Activated naive CD8-positive, alpha-beta T cell treated with anti-CD3 and anti-CD28 coated beads, Interleukin-2, amount 50 U/mL, for 24 hours (primary cell): Measurements from ENCODE around the gene EPPIN.

ENCODE experiments used
- ATAC-seq: fragments of 150-1000 bp; cut with Tn5 transposase; one replicate; pipeline ENCODE4 v1.10.0; 2021
- DNase-seq: peaks from one replicate; pipeline ENCODE4 v3.0.0; 2021
- H3K27ac Mint-ChIP-seq: one replicate; pipeline ENCODE4 v1.8.0; 2021; ENCODE audit warnings: mild to moderate bottlenecking, mixed read lengths
- H3K27me3 Mint-ChIP-seq: one replicate; pipeline ENCODE4 v1.8.0; 2021; ENCODE audit warnings: mixed read lengths
- H3K36me3 Mint-ChIP-seq: one replicate; pipeline ENCODE4 v1.8.0; 2021; ENCODE audit warnings: low read depth, mixed read lengths
- H3K4me1 Mint-ChIP-seq: one replicate; pipeline ENCODE4 v1.8.0; 2021; ENCODE audit warnings: mixed read lengths
- H3K4me3 Mint-ChIP-seq: one replicate; pipeline ENCODE4 v1.8.0; 2021; ENCODE audit warnings: mild to moderate bottlenecking, moderate library complexity, mixed read lengths
- H3K9me3 Mint-ChIP-seq: one replicate; pipeline ENCODE4 v1.8.0; 2021; ENCODE audit warnings: mixed read lengths

Gene EPPIN

DNA sequence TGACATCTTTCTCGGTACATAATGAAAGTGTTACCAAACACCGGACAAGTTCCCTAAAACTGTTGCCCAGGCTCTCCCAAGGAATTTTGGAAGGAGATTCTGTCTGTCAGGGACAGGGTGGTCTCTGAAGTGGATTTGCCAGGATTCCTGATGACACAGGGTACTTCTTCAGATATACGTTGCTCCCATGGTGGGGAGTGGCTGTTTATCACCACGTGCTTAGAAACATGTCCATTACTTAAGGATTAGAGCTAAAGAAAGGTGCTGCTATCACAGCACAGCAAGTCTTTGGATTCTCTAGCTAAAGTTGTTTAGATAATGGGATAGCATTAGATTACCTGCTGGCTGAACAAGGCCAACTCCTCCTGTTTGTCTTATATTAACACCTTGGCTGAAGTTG is 38.1 kb downstream of the EPPIN start:
- Mint-ChIP-seq H3K4me3 (no peak overlapping the region), H3K27me3 (peaks cover 33% of the 10 kb centered on the region)

DNA sequence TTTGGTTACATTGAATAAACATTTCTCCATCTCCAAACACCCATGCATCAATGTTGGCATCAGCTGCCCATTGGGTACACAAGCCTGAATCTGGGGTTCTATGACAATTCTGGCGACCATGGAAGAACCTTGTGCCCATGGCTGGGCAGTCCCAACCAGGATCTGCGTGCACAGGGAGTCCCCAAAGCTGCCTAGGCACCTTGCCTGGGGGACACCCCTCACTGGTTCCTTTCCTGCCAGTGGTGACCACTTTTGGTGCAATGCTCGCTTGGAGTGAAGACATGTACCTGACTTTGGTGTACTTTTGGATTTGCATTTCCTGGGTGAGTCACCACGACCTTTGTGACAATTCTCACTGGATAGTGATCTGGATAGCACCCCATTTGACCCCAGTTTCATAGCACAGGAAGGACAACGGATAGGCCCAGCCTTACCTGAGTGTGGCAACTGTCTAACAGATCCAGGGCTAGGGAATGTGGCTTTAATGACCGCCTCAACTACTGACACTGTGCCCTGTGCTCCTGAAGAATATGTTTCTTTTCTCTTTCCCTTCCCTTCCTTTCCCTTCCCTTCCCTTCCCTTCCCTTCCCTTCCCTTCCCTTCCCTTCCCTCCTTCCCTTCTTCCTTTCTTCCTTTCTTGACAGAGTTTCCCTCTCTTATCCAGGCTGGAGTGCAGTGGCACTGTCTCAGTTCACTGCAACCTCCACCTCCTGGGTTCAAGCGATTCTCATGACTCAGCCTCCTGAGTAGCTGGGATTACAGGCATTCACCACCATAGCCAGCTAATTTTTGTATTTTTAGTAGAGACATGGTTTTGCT is 38.9 kb downstream of the EPPIN start:
- Mint-ChIP-seq H3K27me3 (peaks cover 37% of the 10 kb centered on the region), H3K36me3 (no peaks in the 10 kb centered on the region), H3K27ac (no peak overlapping the region), H3K4me3 (no peak overlapping the region), H3K4me1 (peaks cover 15% of the 10 kb centered on the region), H3K9me3 (no peaks in the 10 kb centered on the region)
- no peak for ATAC-seq
- DNase-seq = peak; percentile 3

More for the DNA sequence above, 38.1 kb downstream of the EPPIN start:
- Mint-ChIP-seq H3K27ac (no peak overlapping the region), H3K4me1 (peaks cover 15% of the 10 kb centered on the region), H3K36me3 (no peaks in the 10 kb centered on the region), H3K9me3 (no peaks in the 10 kb centered on the region)
- ATAC-seq (no peak), DNase-seq (no peak)

DNA sequence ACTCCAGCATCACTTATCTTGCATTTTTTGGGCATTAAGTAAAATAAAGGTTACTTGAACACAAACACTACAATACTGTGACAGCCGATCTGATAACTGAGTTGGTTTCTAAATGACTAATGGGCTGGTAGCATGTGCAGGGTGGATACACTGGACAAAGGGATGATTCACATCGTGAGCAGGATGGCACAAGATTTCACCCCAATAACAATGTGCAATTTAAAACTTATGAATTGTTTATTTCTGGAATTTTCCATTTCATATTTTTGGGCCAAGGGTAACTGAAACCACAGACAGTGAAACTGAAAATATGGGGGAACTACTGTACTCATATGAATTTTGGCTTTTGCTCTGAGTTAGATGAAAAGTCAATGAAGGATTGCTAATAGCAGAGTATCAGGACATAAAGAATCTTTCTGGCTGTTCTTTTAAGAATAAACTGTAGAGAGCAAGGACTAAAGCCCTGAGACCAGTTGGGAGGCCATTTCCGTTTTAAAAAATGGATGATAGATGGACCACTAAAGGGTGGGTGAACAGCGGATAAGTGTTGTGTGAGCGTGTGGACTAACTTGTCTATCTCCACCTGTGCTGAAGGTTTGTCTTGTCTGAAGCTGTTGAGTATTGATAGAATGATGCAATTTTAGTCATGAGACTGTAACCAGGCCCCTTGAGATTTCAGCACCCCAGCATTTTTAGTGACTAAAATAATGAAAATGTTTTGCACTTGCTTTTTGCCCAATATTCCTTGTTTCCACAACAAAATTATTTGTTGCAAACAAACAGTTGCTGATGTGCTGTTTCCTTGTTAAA is 40.0 kb downstream of the EPPIN start:
- peaks cover 15% of the 10 kb centered on the region for H3K4me1 Mint-ChIP-seq
- no peaks in the 10 kb centered on the region for H3K9me3 Mint-ChIP-seq
- H3K4me3 Mint-ChIP-seq = no peak overlapping the region
- DNase-seq (no peak), ATAC-seq (peak; percentile 52)
- no peaks in the 10 kb centered on the region for H3K36me3 Mint-ChIP-seq
- peaks cover 39% of the 10 kb centered on the region for H3K27me3 Mint-ChIP-seq
- H3K27ac Mint-ChIP-seq = no peak overlapping the region

DNA sequence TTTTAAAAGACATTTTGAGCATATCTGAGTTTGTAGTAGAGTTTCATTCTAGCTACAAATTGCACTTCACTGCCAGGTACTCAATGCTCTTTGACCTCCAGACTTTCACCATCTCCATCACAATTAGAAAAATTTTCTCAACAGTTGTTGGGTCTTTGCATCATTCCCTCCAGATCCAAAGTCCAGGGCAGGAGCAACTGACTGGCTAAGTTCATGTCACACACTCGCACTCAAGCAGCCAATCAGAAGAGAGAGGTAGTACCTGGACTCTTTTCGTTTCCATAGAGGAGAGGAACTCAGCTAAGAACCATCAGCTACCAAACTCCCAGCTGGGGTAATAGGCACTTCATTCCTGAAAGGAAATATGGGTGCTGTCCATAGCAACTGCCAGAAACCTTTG is 40.8 kb downstream of the EPPIN start:
- DNase-seq (no peak), ATAC-seq (no peak)
- H3K4me3 Mint-ChIP-seq = no peak overlapping the region
- H3K4me1 Mint-ChIP-seq = peaks cover 15% of the 10 kb centered on the region
- peaks cover 44% of the 10 kb centered on the region for H3K27me3 Mint-ChIP-seq
- H3K9me3 Mint-ChIP-seq = no peaks in the 10 kb centered on the region
- no peak overlapping the region for H3K27ac Mint-ChIP-seq
- no peaks in the 10 kb centered on the region for H3K36me3 Mint-ChIP-seq

DNA sequence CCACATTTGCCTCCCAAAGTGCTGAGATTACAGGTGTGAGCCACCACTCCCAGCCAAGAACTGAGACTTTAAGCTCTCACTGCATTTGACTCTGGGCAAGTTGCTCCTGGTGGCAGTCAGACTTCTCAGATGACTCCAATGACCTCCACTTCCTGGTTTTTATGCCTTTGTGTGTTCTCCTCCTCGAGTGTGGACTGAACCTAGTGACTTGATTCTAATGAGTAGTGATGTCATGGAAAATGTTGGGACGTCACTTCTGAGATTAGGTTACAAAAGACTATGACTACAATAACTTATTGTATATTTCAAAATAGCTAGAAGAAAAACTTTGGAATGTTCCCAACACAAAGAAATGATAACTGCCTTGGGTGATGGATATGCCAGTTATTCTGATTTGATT is 43.8 kb downstream of the EPPIN start:
- peaks cover 15% of the 10 kb centered on the region for H3K4me1 Mint-ChIP-seq
- no peak overlapping the region for H3K4me3 Mint-ChIP-seq
- H3K9me3 Mint-ChIP-seq = no peaks in the 10 kb centered on the region
- no peak for ATAC-seq
- H3K36me3 Mint-ChIP-seq = no peaks in the 10 kb centered on the region
- H3K27me3 Mint-ChIP-seq = peaks cover 50% of the 10 kb centered on the region
- no peak for DNase-seq
- H3K27ac Mint-ChIP-seq = no peak overlapping the region

DNA sequence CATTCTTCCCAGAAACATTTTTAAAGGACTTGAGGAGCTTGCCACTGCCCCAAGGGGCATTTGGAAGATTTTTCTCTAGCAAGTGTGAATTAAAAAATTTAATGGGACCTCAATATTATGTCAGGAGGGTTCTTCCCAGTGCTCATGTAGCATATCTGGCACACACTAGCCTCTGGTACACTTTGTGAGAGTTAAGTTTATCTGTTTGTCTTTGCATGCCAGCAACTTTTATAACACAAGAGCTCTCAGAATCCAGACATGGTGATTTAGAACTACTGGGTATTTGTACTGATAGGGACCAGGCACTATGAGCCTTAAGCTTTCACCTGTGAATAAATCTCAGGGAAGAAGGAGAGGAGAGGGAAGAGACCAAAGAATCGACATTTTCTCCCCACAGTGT is 44.6 kb downstream of the EPPIN start:
- Mint-ChIP-seq H3K4me3 (no peak overlapping the region), H3K4me1 (peaks cover 10% of the 10 kb centered on the region), H3K36me3 (no peaks in the 10 kb centered on the region), H3K9me3 (no peaks in the 10 kb centered on the region), H3K27me3 (peaks cover 49% of the 10 kb centered on the region), H3K27ac (no peak overlapping the region)
- DNase-seq (no peak), ATAC-seq (no peak)

DNA sequence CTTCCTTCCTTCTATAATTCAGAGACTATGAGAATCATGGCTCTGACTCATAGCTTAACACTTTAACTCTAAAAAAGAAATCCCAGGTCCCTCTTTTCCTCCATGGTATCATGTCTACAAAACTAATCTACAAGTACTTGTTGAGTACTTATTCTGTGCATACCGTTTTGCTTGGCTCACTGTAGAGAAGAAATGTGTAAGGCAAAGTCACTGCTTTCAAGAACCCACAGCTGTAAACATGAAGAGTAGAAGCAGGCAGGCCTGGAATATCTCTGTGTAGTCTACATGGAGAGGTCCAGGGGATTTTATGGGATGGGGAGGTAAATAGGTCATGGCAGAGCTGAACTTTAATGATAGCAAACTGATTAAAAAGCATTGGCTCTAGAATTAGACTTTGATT is 45.6 kb downstream of the EPPIN start:
- Mint-ChIP-seq H3K27ac (no peak overlapping the region), H3K27me3 (peaks cover 49% of the 10 kb centered on the region), H3K4me3 (no peak overlapping the region), H3K4me1 (peaks cover 2% of the 10 kb centered on the region), H3K36me3 (no peaks in the 10 kb centered on the region), H3K9me3 (no peaks in the 10 kb centered on the region)
- ATAC-seq = no peak
- DNase-seq = no peak

DNA sequence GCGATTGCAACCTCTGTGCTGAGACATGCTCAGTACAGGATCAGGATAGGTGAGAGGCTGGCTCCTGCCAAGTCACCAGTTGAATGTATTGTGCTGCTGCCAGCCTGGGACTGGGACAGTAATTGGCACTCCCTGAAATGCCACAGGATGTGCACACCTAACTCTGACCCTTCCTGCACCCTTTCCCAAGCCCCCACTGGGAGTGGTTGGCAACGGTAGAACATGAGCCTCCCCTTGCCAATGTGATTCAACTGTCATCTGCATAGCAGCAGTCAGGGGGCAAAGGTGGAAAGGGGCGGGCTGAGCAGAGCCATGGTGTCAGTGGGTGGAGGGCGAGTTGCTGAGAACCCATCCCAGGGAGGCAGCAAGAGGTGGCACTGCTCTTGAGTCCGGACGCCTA is 47.2 kb downstream of the EPPIN start:
- Mint-ChIP-seq H3K4me1 (no peaks in the 10 kb centered on the region), H3K9me3 (no peaks in the 10 kb centered on the region), H3K4me3 (no peak overlapping the region), H3K27ac (no peak overlapping the region), H3K27me3 (peaks cover 40% of the 10 kb centered on the region), H3K36me3 (no peaks in the 10 kb centered on the region)
- no peak for ATAC-seq
- no peak for DNase-seq

DNA sequence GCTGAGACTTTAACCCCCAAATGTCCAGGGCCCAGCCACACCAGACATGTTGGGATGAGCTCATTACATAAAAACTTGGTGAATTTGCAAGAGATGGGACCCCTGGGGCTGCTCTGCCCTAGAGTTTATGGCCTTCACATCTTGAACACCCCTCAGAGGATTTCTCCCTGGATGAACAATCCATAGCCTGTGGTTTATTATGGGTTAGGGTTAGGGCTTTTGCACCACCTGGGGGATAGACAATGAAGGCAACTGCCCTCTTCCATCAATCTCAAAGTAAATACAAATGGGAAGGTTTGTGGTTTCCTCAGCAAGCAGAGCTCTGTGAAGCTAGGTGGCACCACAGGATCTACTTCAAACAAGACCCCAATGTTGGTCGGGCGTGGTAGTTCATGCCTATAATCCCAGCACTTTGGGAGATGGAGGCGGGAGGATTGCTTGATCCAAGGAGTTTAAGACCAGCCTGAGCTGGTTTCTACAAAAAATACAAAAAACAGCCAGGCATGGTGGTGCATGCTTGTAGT is 49.2 kb downstream of the EPPIN start:
- ATAC-seq = no peak
- peaks cover 33% of the 10 kb centered on the region for H3K27me3 Mint-ChIP-seq
- H3K4me3 Mint-ChIP-seq = no peak overlapping the region
- H3K4me1 Mint-ChIP-seq = no peaks in the 10 kb centered on the region
- no peak for DNase-seq
- H3K36me3 Mint-ChIP-seq = no peaks in the 10 kb centered on the region
- H3K9me3 Mint-ChIP-seq = no peaks in the 10 kb centered on the region
- no peak overlapping the region for H3K27ac Mint-ChIP-seq

DNA sequence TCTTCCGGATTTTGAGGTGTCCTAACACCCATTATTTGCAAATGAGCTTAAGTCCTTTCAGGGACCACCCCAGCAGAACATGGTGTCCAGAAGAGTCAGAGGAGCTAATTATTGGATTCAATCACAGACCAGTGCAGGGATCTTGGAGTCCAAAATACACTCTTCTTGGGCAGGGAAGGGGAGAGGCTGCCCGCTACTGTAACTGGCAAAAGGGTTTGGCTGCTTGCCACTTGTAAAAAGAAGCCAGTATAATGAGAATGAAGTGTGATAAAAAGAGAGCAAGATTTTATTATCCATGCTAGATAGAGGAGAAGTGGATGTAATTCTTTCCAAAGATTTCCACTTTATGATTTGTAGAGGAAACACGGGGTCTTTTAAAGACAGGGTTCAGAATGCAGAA is 51.0 kb downstream of the EPPIN start:
- no peaks in the 10 kb centered on the region for H3K9me3 Mint-ChIP-seq
- DNase-seq = no peak

DNA sequence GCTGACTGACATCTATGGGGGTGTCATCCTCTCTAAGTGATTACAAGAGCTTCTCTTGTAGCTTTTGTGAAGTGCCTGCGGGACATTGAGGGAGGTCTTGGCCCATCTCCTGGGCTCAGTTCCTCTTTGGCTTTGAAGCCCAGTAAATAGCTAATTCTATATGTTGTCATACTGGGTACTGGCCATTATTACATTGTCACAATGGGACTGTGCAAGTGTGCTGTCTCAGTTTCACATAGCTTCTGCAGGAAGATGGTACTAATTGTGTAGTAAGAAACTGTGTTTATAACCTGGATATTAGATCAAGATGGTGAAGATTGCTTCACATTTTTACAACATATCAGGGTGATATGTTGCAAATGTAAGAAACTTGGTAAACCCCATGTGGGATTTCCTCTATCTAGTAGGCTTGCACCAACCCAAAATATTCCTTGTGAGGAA is 51.7 kb downstream of the EPPIN start:
- Mint-ChIP-seq H3K27me3 (peaks cover 21% of the 10 kb centered on the region), H3K4me3 (no peak overlapping the region), H3K36me3 (no peaks in the 10 kb centered on the region), H3K9me3 (no peaks in the 10 kb centered on the region), H3K27ac (no peak overlapping the region), H3K4me1 (no peaks in the 10 kb centered on the region)
- DNase-seq (no peak), ATAC-seq (no peak)

More for the DNA sequence above, 51.0 kb downstream of the EPPIN start:
- Mint-ChIP-seq H3K36me3 (no peaks in the 10 kb centered on the region), H3K4me3 (no peak overlapping the region), H3K27ac (no peak overlapping the region), H3K27me3 (peaks cover 26% of the 10 kb centered on the region), H3K4me1 (no peaks in the 10 kb centered on the region)
- ATAC-seq = no peak
